Neural progenitor cell (in vitro differentiated cells): ENCODE data around the gene DUSP18. TPM values are rescaled to one million over a fixed set of nuclear protein-coding genes. Genes with fewer than 3 reads are reported as not detected.
"Not testable (repeated sequence)": the region's sequence is repeated elsewhere in the genome, so short reads cannot be mapped to it uniquely, and the experiment has no call there.

Experiments used
- DNase-seq: peaks from one replicate; pipeline ENCODE4 v3.0.0-alpha.2; 2016; ENCODE audit warnings: low spot score
- H2AFZ ChIP-seq: fragments of 200-600 bp; sonication (generic); replicated peaks from 2 replicates; pipeline ENCODE4 v1.6.1; 2016; ENCODE audit warnings: antibody characterized with exemption
- H3F3A ChIP-seq: fragments of 200-600 bp; sonication (generic); 2 replicates; pipeline ENCODE4 v1.6.1; 2016; ENCODE audit warnings: antibody characterized with exemption, low read depth
- H3K27ac ChIP-seq: fragments of 200-600 bp; sonication (generic); 2 replicates; pipeline ENCODE4 v1.5.1; 2016; ENCODE audit warnings: mild to moderate bottlenecking
- H3K27me3 ChIP-seq: fragments of 200-600 bp; sonication (generic); 2 replicates; pipeline ENCODE4 v1.6.1; 2016; ENCODE audit warnings: mild to moderate bottlenecking, moderate library complexity
- H3K36me3 ChIP-seq: fragments of 200-600 bp; sonication (generic); 2 replicates; pipeline ENCODE4 v1.5.1; 2016
- H3K4me1 ChIP-seq: fragments of 200-600 bp; sonication (generic); 2 replicates; pipeline ENCODE4 v1.6.1; 2016; ENCODE audit warnings: mixed run types
- H3K4me2 ChIP-seq: fragments of 200-600 bp; sonication (generic); 2 replicates; pipeline ENCODE4 v1.6.1; 2016
- H3K4me3 ChIP-seq: fragments of 200-600 bp; sonication (generic); 2 replicates; pipeline ENCODE4 v1.5.1; 2016
- H3K79me2 ChIP-seq: fragments of 200-600 bp; sonication (generic); 2 replicates; pipeline ENCODE4 v1.6.1; 2016; ENCODE audit warnings: low read depth
- H3K9ac ChIP-seq: fragments of 200-600 bp; sonication (generic); 2 replicates; pipeline ENCODE4 v1.6.1; 2016
- H3K9me3 ChIP-seq: fragments of 200-600 bp; sonication (generic); 2 replicates; pipeline ENCODE4 v1.5.1; 2016; ENCODE audit warnings: low read depth
- H4K20me1 ChIP-seq: fragments of 200-600 bp; sonication (generic); 2 replicates; pipeline ENCODE4 v1.6.1; 2016; ENCODE audit warnings: low read depth
- H3K27ac Mint-ChIP-seq: 3 replicates; pipeline ENCODE4 v1.8.0; 2021; ENCODE audit warnings: mixed read lengths
- H3K27me3 Mint-ChIP-seq: 2 replicates; pipeline ENCODE4 v1.8.0; 2022; ENCODE audit warnings: low read depth, mild to moderate bottlenecking, inconsistent platforms, moderate library complexity, mixed read lengths; ENCODE audit not compliant: insufficient read depth
- H3K36me3 Mint-ChIP-seq: 3 replicates; pipeline ENCODE4 v1.8.0; 2021; ENCODE audit warnings: mixed read lengths
- H3K4me1 Mint-ChIP-seq: 3 replicates; pipeline ENCODE4 v1.8.0; 2021; ENCODE audit warnings: mixed read lengths
- H3K4me3 Mint-ChIP-seq: 3 replicates; pipeline ENCODE4 v1.8.0; 2021; ENCODE audit warnings: mild to moderate bottlenecking, moderate library complexity, mixed read lengths
- H3K9me3 Mint-ChIP-seq: 3 replicates; pipeline ENCODE4 v1.8.0; 2020; ENCODE audit warnings: mixed read lengths
- EZH2 ChIP-seq: fragments of 200-600 bp; sonication (generic); IDR thresholded peaks from 2 replicates; pipeline ENCODE4 v1.6.1; 2017; ENCODE audit warnings: antibody characterized with exemption, mild to moderate bottlenecking, moderate library complexity
- EZH2phosphoT487 ChIP-seq: fragments of 200-600 bp; sonication (generic); IDR thresholded peaks from 2 replicates; pipeline ENCODE4 v1.6.1; 2017; ENCODE audit warnings: antibody characterized with exemption
- total RNA-seq: library from RNA; depleted of rRNA; stranded (reverse); fragments of >200 nt; gene quantifications from 2 replicates; pipeline ENCODE4 v1.2.3, GENCODE V29; 2015; ENCODE audit warnings: low replicate concordance
- TF ChIP-seq, protein P1 (sequence below): fragments of 200-600 bp; sonication (generic); IDR thresholded peaks from 2 replicates; pipeline ENCODE4 v1.5.1; 2017; ENCODE audit warnings: antibody characterized with exemption, mild to moderate bottlenecking

The DUSP18 gene
- total RNA-seq: 3.1 and 5.6 TPM in 2 replicates

DNA sequence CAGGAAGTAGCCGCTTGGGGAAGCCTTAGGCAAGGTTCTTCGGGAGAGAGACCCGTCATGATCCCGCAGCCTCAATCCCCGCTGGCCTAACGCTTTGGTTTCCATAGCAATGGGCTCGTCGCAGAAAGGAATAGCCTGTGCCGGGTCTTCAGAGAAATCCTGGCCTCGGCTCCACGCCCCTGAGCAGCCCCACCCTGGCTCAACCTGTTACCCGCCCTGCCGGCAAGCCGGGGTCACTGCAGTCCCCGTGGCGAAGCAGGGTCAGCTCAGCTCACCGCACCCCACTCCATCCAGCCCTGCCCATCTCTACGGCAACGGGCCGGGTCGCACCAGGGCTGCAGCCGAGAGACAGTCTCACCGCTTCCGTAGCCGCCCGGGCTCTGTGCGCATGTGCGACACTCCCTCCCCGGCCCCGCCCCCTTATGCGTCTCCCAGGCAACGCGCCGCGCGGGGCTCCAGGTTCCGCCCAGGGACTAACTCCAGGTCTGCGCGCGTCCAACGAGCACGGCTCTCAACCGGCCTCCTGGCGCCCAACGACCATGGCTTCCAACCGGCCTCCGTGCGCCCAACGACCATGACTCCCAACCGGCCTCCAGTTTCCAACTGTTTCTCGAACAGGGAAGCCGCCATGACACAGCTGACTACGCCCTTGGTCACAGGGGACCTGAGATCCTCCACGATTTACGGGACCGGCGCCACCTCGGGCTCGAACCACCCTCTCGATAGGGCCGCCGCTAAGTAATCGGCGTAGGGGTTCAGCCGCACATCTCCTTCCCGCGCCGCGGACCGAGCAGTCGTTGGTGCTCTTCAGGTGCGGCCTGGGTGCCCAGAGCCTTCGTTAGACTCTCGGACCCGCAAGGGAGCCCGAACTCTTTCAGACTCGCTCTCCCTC is at the start of gene DUSP18:
DUSP18 (minus strand) TSS at position 382 of the 892 bp plus-strand sequence. CDS start 3,872 bp downstream, outside the sequence.
- H3K36me3 Mint-ChIP-seq: peaks cover 8% of the 10 kb centered on the region
- H3K9ac ChIP-seq: peak within 1 kb of the TSS; percentile 8
- H3K4me3 ChIP-seq: peak within 1 kb of the TSS; percentile 75
- H3K4me1 ChIP-seq: peaks cover 11% of the 10 kb centered on the region
- peaks cover 7% of the 10 kb centered on the region for H3K27me3 Mint-ChIP-seq
- H3K4me2 ChIP-seq: peak within 1 kb of the TSS; percentile 97
- no peaks in the 10 kb centered on the region for H3K36me3 ChIP-seq
- peak within 1 kb of the TSS; percentile 90 for H3K4me3 Mint-ChIP-seq
- peak within 1 kb of the TSS; percentile 87 for H2AFZ ChIP-seq
- peaks cover 11% of the 10 kb centered on the region for H3F3A ChIP-seq
- peak; percentile 97 for DNase-seq
- H3K27ac Mint-ChIP-seq: peak within 1 kb of the TSS; percentile 88
- no peaks in the 10 kb centered on the region for H3K9me3 Mint-ChIP-seq
- TF ChIP-seq, protein P1, sequence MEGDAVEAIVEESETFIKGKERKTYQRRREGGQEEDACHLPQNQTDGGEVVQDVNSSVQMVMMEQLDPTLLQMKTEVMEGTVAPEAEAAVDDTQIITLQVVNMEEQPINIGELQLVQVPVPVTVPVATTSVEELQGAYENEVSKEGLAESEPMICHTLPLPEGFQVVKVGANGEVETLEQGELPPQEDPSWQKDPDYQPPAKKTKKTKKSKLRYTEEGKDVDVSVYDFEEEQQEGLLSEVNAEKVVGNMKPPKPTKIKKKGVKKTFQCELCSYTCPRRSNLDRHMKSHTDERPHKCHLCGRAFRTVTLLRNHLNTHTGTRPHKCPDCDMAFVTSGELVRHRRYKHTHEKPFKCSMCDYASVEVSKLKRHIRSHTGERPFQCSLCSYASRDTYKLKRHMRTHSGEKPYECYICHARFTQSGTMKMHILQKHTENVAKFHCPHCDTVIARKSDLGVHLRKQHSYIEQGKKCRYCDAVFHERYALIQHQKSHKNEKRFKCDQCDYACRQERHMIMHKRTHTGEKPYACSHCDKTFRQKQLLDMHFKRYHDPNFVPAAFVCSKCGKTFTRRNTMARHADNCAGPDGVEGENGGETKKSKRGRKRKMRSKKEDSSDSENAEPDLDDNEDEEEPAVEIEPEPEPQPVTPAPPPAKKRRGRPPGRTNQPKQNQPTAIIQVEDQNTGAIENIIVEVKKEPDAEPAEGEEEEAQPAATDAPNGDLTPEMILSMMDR: peak; percentile 57
- TF ChIP-seq EZH2phosphoT487 (no peak), EZH2 (peak; percentile 40)
- H3K27ac ChIP-seq: no peak within 1 kb of the TSS
- H3K79me2 ChIP-seq: no peaks in the 10 kb centered on the region
- H3K9me3 ChIP-seq: no peaks in the 10 kb centered on the region
- H3K27me3 ChIP-seq: peaks cover 35% of the 10 kb centered on the region
- H3K4me1 Mint-ChIP-seq: peaks cover 13% of the 10 kb centered on the region
- H4K20me1 ChIP-seq: no peaks in the 10 kb centered on the region

DNA sequence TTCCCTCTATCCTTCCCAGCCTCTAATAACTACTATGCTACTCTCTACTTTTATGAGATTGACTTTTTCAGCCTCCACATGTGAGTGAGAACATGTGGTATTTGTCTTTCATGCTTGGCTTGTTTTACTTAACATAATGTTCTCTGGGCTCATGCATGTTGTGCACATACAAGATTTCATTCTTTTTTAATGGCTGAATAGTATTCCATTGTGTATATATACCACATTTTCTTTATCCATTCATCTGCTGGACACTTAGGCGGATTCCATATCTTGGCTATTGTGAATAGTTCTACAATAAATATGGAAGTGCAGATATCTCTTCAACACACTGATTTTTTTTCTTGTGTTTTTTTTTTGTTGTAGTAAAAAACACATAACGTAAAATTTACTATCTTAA is 46.4 kb upstream of the DUSP18 start:
- no peak overlapping the region for H2AFZ ChIP-seq
- Mint-ChIP-seq H3K36me3 (no peaks in the 10 kb centered on the region), H3K4me1 (peaks cover 13% of the 10 kb centered on the region), H3K9me3 (no peaks in the 10 kb centered on the region), H3K27me3 (no peaks in the 10 kb centered on the region), H3K4me3 (no peak overlapping the region), H3K27ac (no peak overlapping the region)
- no peaks in the 10 kb centered on the region for H3K36me3 ChIP-seq
- no peaks in the 10 kb centered on the region for H3K4me1 ChIP-seq
- H3K4me3 ChIP-seq: no peak overlapping the region
- H3F3A ChIP-seq: no peaks in the 10 kb centered on the region
- TF ChIP-seq EZH2phosphoT487: no peak
- no peak for TF ChIP-seq EZH2
- TF ChIP-seq, protein P1: no peak
- DNase-seq: no peak
- H3K4me2 ChIP-seq: no peak overlapping the region
- H3K27ac ChIP-seq: no peak overlapping the region
- no peaks in the 10 kb centered on the region for H3K9me3 ChIP-seq
- H3K9ac ChIP-seq: no peak overlapping the region
- no peaks in the 10 kb centered on the region for H4K20me1 ChIP-seq
- H3K79me2 ChIP-seq: no peaks in the 10 kb centered on the region
- H3K27me3 ChIP-seq: no peaks in the 10 kb centered on the region

DNA sequence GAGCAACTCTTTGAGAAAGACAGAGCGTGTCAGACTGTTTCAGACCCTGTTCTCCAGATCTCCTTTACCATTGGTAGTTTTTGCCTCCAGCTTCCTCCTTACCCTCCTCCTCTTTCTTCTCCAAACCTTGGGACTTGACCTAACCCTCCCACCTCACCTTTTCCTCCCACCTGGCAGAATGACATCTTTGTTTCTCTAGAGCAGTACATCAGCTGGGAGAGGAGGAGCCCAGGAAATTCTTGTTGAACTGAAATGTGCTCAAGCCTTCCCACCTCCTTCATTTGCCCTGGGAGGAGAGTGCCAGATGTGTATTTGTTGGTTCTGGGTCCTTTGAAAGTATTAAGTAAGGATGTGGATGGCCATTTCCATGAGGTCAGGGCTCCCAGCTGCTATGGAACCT is 44.4 kb upstream of the DUSP18 start:
- Histone ChIP-seq H3K79me2 (no peaks in the 10 kb centered on the region), H3K9me3 (no peaks in the 10 kb centered on the region), H3K4me3 (no peak overlapping the region), H3K27ac (no peak overlapping the region), H4K20me1 (no peaks in the 10 kb centered on the region), H3K27me3 (no peaks in the 10 kb centered on the region), H3K36me3 (no peaks in the 10 kb centered on the region), H2AFZ (no peak overlapping the region), H3K9ac (no peak overlapping the region), H3K4me2 (no peak overlapping the region), H3K4me1 (no peaks in the 10 kb centered on the region), H3F3A (no peaks in the 10 kb centered on the region)
- TF ChIP-seq, protein P1: no peak
- TF ChIP-seq EZH2: no peak
- no peak for TF ChIP-seq EZH2phosphoT487
- no peak overlapping the region for H3K27ac Mint-ChIP-seq
- H3K9me3 Mint-ChIP-seq: no peaks in the 10 kb centered on the region
- peaks cover 6% of the 10 kb centered on the region for H3K4me1 Mint-ChIP-seq
- no peak for DNase-seq
- H3K27me3 Mint-ChIP-seq: no peaks in the 10 kb centered on the region
- H3K4me3 Mint-ChIP-seq: no peak overlapping the region
- H3K36me3 Mint-ChIP-seq: no peaks in the 10 kb centered on the region

DNA sequence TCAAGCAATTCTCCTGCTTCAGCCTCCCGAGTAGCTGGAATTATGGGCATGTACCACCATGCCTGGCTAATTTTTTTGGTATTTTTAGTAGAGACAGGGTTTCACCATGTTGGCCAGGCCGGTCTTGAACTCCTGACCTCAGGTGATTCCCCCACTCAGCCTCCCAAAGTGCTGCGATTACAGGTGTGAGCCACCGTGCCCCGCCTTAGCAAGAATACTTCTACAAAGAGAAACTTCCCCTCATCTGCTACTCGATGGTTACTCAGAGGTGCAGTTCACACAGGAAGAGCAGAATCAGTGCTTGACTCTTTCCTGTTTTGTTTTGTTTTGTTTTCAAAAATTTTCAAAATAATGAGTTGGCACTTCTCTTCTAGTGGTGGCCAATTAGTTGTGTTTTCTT is 42.3 kb upstream of the DUSP18 start:
- not testable (repeated sequence) for H3K9me3 ChIP-seq, H3K4me3 ChIP-seq, H3K36me3 ChIP-seq, H4K20me1 ChIP-seq, H3K27ac Mint-ChIP-seq, H3K79me2 ChIP-seq, H3F3A ChIP-seq, H3K9me3 Mint-ChIP-seq, H2AFZ ChIP-seq, H3K9ac ChIP-seq, H3K4me2 ChIP-seq, H3K4me1 ChIP-seq, H3K4me3 Mint-ChIP-seq, H3K27ac ChIP-seq, DNase-seq, H3K27me3 ChIP-seq, H3K27me3 Mint-ChIP-seq, H3K36me3 Mint-ChIP-seq
- peaks cover 28% of the 10 kb centered on the region for H3K4me1 Mint-ChIP-seq
